Measurements from ENCODE around the gene PTPN14.
"Not testable (repeated sequence)": the region's sequence is repeated elsewhere in the genome, so short reads cannot be mapped to it uniquely, and the experiment has no call there.

PTPN14 gene

DNA sequence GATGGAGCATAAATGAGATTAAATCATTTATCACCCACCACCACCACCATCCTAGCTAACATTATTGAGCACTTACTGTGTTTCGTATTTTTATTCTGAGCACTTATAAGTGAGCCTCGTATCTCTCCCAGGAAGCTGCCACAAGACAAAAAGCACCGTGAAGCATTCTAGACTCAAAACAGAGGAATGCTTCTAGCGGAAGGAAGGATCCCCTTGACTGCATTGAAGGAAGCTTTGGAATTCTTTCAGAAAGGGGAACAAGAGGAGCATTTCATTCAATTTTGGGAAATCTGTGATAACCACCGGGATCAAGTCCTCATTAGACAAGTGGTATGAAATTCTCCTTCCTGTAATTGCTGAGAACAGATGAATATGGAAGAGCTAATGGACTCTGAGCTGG lies 66.3 kb downstream of the PTPN14 start:
- TF ChIP-seq, protein P1, sequence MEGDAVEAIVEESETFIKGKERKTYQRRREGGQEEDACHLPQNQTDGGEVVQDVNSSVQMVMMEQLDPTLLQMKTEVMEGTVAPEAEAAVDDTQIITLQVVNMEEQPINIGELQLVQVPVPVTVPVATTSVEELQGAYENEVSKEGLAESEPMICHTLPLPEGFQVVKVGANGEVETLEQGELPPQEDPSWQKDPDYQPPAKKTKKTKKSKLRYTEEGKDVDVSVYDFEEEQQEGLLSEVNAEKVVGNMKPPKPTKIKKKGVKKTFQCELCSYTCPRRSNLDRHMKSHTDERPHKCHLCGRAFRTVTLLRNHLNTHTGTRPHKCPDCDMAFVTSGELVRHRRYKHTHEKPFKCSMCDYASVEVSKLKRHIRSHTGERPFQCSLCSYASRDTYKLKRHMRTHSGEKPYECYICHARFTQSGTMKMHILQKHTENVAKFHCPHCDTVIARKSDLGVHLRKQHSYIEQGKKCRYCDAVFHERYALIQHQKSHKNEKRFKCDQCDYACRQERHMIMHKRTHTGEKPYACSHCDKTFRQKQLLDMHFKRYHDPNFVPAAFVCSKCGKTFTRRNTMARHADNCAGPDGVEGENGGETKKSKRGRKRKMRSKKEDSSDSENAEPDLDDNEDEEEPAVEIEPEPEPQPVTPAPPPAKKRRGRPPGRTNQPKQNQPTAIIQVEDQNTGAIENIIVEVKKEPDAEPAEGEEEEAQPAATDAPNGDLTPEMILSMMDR (IDR thresholded peaks at IDR 0.05; ENCODE audit: control extremely low read depth, extremely low read depth, low read depth, missing control alignments) = no peak
- ChIA-PET CTCF (interaction anchor here (0.9 to 1.6 kb wide), 2 partner anchors 10 to 153 kb away, joined by 3 to 4 read pairs; no protein-coding TSS in a partner anchor), POLR2A (no interaction called here)
- DNase-seq (ENCODE audit: extremely low spot score) = no peak

DNA sequence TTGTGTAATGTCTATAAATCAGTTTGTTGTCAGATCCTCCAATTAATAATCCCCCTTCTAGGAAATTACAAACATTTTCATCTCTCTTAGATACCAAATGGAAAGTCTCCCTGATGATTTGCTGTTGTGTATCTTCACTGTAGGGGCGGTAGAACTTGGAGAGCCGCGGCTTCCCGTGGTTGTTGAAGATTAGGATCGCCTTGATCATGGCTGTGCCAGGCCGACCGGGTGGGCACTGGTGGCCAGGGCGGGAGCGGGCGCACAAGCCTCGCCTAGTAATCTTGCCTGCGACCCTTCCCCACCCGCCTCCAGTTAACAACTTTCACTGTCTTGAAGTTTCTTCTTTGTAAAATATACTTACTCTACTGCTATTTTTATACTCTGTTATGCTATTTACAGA lies 68.2 kb downstream of the PTPN14 start:
- DNase-seq (ENCODE audit: extremely low spot score); CTCF ChIA-PET; POLR2A ChIA-PET: not testable (repeated sequence)

DNA sequence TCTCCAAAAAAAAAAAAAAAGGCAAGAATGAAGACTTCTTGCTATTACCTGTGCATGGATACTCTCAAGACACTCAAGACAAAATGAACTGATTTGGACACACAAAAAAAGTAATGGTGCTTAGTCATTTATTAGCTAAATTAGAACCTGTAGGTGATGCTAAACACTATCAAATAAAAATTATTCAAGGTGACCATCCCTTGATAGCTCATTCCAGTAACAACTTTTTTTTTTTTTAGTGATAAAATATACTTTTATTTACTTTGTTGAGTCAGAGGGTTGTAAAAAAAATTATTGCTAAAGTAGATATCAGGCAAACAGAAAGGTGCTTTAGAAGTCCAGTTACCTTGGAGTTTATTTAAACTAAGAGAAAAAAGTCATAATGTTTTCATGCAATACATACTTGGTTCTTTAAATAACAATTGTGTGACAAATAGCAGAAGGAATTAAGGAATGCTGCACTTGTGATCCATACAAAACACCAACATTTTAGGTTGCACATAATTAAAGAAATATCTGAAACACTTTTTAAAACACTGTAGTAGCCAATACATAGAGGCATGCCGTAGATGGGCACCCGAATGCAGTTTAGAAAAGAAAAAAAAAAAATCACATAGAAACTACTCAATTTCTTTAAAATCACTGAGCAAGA lies 69.3 kb downstream of the PTPN14 start:
- DNase-seq (ENCODE audit: extremely low spot score); CTCF ChIA-PET: not testable (repeated sequence)
- POLR2A ChIA-PET = interaction anchor here (0.7 kb wide), 1 partner anchor 15 kb away, joined by 3 read pairs; no protein-coding TSS in a partner anchor

- DNase-seq (ENCODE audit: extremely low spot score) = no peak
- POLR2A ChIA-PET = no interaction called here
- TF ChIP-seq, protein P1 (IDR thresholded peaks at IDR 0.05; ENCODE audit: control extremely low read depth, extremely low read depth, low read depth, missing control alignments) = no peak
- CTCF ChIA-PET = interaction anchor here (1.4 to 3.5 kb wide), 4 partner anchors 9 to 23 kb away, joined by 3 to 10 read pairs (median 4); no protein-coding TSS in a partner anchor
Observed at GRCh38 chr1:214476986-214477870, 74.2 kb downstream of the PTPN14 start.

DNA sequence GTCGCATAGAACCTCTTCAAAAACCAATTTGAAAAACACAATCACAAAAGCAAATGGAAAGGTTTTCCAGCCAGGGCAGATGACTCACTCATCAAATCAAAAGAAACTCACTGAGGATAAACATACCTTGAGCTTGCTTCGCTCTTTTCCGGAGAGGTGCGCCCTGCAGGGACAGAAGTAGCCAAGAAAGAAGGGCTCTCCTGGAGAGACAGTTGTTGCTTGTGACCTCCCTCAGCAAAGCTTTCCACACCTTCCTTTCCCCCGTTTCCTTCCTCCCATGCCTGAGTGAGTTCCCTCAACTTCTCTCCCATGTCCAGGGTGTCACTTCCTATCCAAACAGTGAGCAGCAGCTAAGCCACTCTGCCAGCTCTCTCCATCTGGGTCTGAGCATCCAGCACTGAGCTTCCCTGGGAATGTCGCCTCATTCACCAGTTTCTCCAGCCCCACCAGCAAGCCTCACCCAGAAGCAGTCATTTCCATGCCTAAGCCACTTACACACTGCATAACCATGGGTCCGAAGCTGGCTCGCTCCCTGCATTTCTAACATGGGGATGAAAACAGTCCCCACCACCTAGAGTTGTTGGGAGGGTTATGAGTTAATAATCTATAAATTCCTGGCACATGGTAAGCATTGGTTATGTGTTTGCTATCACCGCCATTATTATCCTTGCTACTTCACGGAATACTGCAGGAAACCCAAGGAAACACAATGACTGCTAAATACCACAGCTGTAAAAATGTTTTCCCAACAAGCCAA lies 75.0 kb downstream of the PTPN14 start:
- TF ChIP-seq, protein P1 (IDR thresholded peaks at IDR 0.05; ENCODE audit: control extremely low read depth, extremely low read depth, low read depth, missing control alignments) = no peak
- ChIA-PET CTCF (interaction anchor here (1.4 to 3.5 kb wide), 6 partner anchors 8 to 22 kb away, joined by 3 to 10 read pairs (median 4); no protein-coding TSS in a partner anchor), POLR2A (no interaction called here)
- no peak for DNase-seq (ENCODE audit: extremely low spot score)

DNA sequence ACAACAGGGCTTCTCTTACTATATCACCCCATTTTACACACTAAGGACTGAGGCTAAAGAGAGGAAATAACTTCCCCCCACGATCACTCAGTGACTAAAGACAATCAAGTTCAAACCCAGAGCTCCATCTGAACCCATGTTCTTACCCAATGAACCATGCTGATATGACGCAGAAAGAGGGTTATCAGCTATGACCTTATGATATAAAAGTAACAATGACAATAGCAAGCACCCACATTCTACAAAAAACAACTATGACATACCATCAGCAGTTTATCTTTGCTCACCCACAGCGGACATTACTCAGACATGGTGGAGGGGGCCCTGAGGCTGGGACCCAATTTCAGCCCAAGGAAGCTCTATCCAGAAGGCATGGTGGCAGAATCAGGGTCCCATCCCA lies 75.7 kb downstream of the PTPN14 start:
- TF ChIP-seq, protein P1 (IDR thresholded peaks at IDR 0.05; ENCODE audit: control extremely low read depth, extremely low read depth, low read depth, missing control alignments) = no peak
- no peak for DNase-seq (ENCODE audit: extremely low spot score)
- ChIA-PET CTCF (interaction anchor here (1.2 to 3.5 kb wide), 5 partner anchors 12 to 22 kb away, joined by 3 to 10 read pairs (median 3); no protein-coding TSS in a partner anchor), POLR2A (no interaction called here)

DNA sequence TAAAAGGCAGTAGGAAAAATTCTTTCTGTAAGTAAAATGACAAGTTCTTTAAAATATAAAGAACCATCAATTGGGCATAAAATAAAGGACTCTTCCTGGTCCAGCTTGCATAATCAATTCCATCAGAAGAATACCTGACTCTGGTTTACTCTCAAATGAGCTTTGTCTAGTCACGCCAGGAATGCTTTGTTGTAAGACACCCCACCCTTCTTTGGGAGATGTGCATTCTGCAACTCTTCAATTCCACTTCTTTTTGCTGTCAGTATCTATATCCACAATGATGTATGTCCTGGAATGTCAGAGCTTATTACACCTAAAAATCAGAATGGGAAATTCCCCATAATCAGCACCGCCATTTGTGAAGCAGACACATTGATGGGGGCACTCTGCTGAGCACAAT lies 76.1 kb downstream of the PTPN14 start:
- POLR2A ChIA-PET = no interaction called here
- CTCF ChIA-PET = interaction anchor here (1.1 to 3.5 kb wide), 6 partner anchors 10 to 21 kb away, joined by 3 to 10 read pairs (median 3); no protein-coding TSS in a partner anchor
- no peak for DNase-seq (ENCODE audit: extremely low spot score)
- TF ChIP-seq, protein P1 (IDR thresholded peaks at IDR 0.05; ENCODE audit: control extremely low read depth, extremely low read depth, low read depth, missing control alignments) = no peak
